ENCODE results near the gene FBXO17.
A peak's percentile ranks its signal among the peaks of the same experiment; 100 is the strongest.
"Not testable (repeated sequence)": the region's sequence is repeated elsewhere in the genome, so short reads cannot be mapped to it uniquely, and the experiment has no call there.

FBXO17 gene

GRCh38 chr19:38978326-38978689 is 2.8 kb upstream of the FBXO17 start:
- no peak for DNase-seq

GRCh38 chr19:38977445-38978325 is 2.1 kb upstream of the FBXO17 start:
- no peak for DNase-seq

- peak; percentile 19 for DNase-seq
These were observed 324 bp upstream of the FBXO17 start for GRCh38 chr19:38975861-38976271.

- DNase-seq: no peak
These were observed 823 bp downstream of the FBXO17 start for GRCh38 chr19:38974624-38975213.

- no peak for DNase-seq
These were observed 3.9 kb downstream of the FBXO17 start for GRCh38 chr19:38971672-38972071.

- DNase-seq: no peak
These were observed 4.6 kb downstream of the FBXO17 start for GRCh38 chr19:38970664-38971532.

- not testable (repeated sequence) for DNase-seq
These were observed 9.4 kb downstream of the FBXO17 start for GRCh38 chr19:38966149-38966548.

GRCh38 chr19:38964738-38965137 is 10.8 kb downstream of the FBXO17 start:
- DNase-seq: no peak

- no peak for DNase-seq
These were observed 15.9 kb downstream of the FBXO17 start for GRCh38 chr19:38959618-38960017.

- DNase-seq: no peak
These were observed 17.2 kb downstream of the FBXO17 start for GRCh38 chr19:38958301-38958700.

GRCh38 chr19:38956264-38956663 is 19.3 kb downstream of the FBXO17 start:
- no peak for DNase-seq

- no peak for DNase-seq
These were observed 21.9 kb downstream of the FBXO17 start for GRCh38 chr19:38953677-38954076.

- DNase-seq: peak; percentile 77
These were observed 23.0 kb downstream of the FBXO17 start for GRCh38 chr19:38952395-38953165.

GRCh38 chr19:38951187-38951586 is 24.4 kb downstream of the FBXO17 start:
- DNase-seq: no peak

GRCh38 chr19:38949580-38950367 is 25.8 kb downstream of the FBXO17 start:
- DNase-seq: peak; percentile 88

GRCh38 chr19:38946229-38947010 is 29.1 kb downstream of the FBXO17 start:
- peak; percentile 40 for DNase-seq

GRCh38 chr19:38945562-38946228 is 29.8 kb downstream of the FBXO17 start:
- DNase-seq: no peak

- peak; percentile 64 for DNase-seq
These were observed 30.5 kb downstream of the FBXO17 start for GRCh38 chr19:38944981-38945506.

- no peak for DNase-seq
These were observed 32.9 kb downstream of the FBXO17 start for GRCh38 chr19:38942471-38943181.
